Endothelial cell of umbilical vein (primary cell): ENCODE results near the gene PDE6D. TPM values are rescaled to one million over a fixed set of nuclear protein-coding genes. Genes with fewer than 3 reads are reported as not detected.

Experiments used
- BruUV-seq: library from RNA; stranded (reverse); fragments of 400-500 nt; replicated peaks from 2 replicates; lab custom pipeline; 2021; lab: Mats Ljungman, UMichigan
- CTCF ChIA-PET: fragments of 300-600, 350-600 bp; sonication (Branson Sonifier 250); formaldehyde crosslinking; loops from one replicate; lab custom pipeline; 2021; ENCODE audit warnings: antibody characterized with exemption, inconsistent platforms; lab: Charles Lee
- POLR2A ChIA-PET: fragments of 300-600, 350-600 bp; sonication (Branson Sonifier 250); formaldehyde crosslinking; loops from one replicate; lab custom pipeline; 2021; ENCODE audit warnings: antibody characterized with exemption, inconsistent platforms; lab: Charles Lee
- DNase-seq: peaks from one replicate; pipeline ENCODE4 v3.0.0-alpha.2; 2011; ENCODE audit warnings: low read depth, low spot score
- FAIRE-seq: peaks from 2 replicates; lab custom pipeline; 2011; peaks lifted over from hg19 to GRCh38; lab: Jason Lieb, UNC
- H2AFZ ChIP-seq: 2 replicates; pipeline ENCODE4 v1.6.0; 2012; ENCODE audit warnings: low read depth, low read length, control low read depth, inconsistent platforms
- H3K27ac ChIP-seq: 2 replicates; pipeline ENCODE4 v1.5.1; 2011; ENCODE audit warnings: low read depth, mild to moderate bottlenecking, control low read depth, low read length, moderate library complexity; ENCODE audit not compliant: insufficient read depth
- H3K27me3 ChIP-seq, 2 experiments: 2 replicates each; pipeline versions ENCODE4 v1.6.0 to v1.6.1; 2011; ENCODE audit warnings: low read length in 2 of 2, mixed read lengths in 1 of 2; ENCODE audit not compliant: control insufficient read depth in 2 of 2, insufficient read depth in 2 of 2
- H3K36me3 ChIP-seq, 2 experiments: 2 replicates in 1 of 2; 3 replicates in 1 of 2; pipeline ENCODE4 v1.5.1; 2011; ENCODE audit warnings: low read length in 2 of 2, mild to moderate bottlenecking in 1 of 2, moderate library complexity in 1 of 2; ENCODE audit not compliant: control insufficient read depth in 2 of 2, insufficient read depth in 2 of 2; ENCODE audit errors: extremely low read depth in 1 of 2
- H3K4me1 ChIP-seq: 3 replicates; pipeline ENCODE4 v1.5.1; 2011; ENCODE audit warnings: mild to moderate bottlenecking, low read length; ENCODE audit not compliant: control insufficient read depth, insufficient read depth; ENCODE audit errors: extremely low read depth
- H3K4me2 ChIP-seq: 2 replicates; pipeline ENCODE4 v1.6.1; 2011; ENCODE audit warnings: low read length, control low read depth, mixed read lengths; ENCODE audit not compliant: insufficient read depth
- H3K4me3 ChIP-seq, 3 experiments: fragments of 200-600 bp in 1 of 3; sonication (generic), shearing (Covaris generic) in 1 of 3; replicated peaks in 1 of 3; 2 replicates each; pipeline ENCODE4 v1.5.1; 2011 to 2016; ENCODE audit warnings: control low read depth in 3 of 3, low read length in 3 of 3, mild to moderate bottlenecking in 2 of 3, inconsistent platforms in 1 of 3, low read depth in 1 of 3, moderate library complexity in 1 of 3; ENCODE audit not compliant: insufficient read depth in 1 of 3
- H3K79me2 ChIP-seq: 2 replicates; pipeline ENCODE4 v1.6.0; 2012; ENCODE audit warnings: low read length, inconsistent platforms; ENCODE audit not compliant: control insufficient read depth, insufficient read depth
- H3K9ac ChIP-seq: replicated peaks from 2 replicates; pipeline ENCODE3; 2011; ENCODE audit warnings: low read length, control low read depth; ENCODE audit not compliant: insufficient read depth; ENCODE audit errors: extremely low read depth
- H3K9me1 ChIP-seq: replicated peaks from 3 replicates; pipeline ENCODE4 v1.6.0; 2011; ENCODE audit warnings: mild to moderate bottlenecking, low read length; ENCODE audit not compliant: control insufficient read depth, insufficient read depth; ENCODE audit errors: extremely low read depth
- H3K9me3 ChIP-seq: replicated peaks from 2 replicates; pipeline ENCODE4 v1.5.1; 2012; ENCODE audit warnings: low read length, inconsistent platforms; ENCODE audit not compliant: control insufficient read depth, insufficient read depth
- H4K20me1 ChIP-seq: replicated peaks from 2 replicates; pipeline ENCODE3; 2011; ENCODE audit warnings: mild to moderate bottlenecking, low read length; ENCODE audit not compliant: control insufficient read depth, insufficient read depth; ENCODE audit errors: extremely low read depth
- EZH2 ChIP-seq: IDR thresholded peaks from 2 replicates; pipeline ENCODE4 v1.6.1; 2012; ENCODE audit warnings: borderline replicate concordance, low read depth, mild to moderate bottlenecking, moderate library complexity, low read length, inconsistent platforms; ENCODE audit not compliant: severe bottlenecking
- GATA2 ChIP-seq: IDR thresholded peaks from 2 replicates; pipeline ENCODE4 v1.7.0; 2011; ENCODE audit warnings: low read depth, mild to moderate bottlenecking, moderate library complexity, mixed read lengths, low read length; ENCODE audit not compliant: insufficient read length, insufficient read depth
- JUN ChIP-seq: IDR thresholded peaks from 2 replicates; pipeline ENCODE4 v1.6.1; 2011; ENCODE audit warnings: borderline replicate concordance, low read depth; ENCODE audit not compliant: insufficient read length, insufficient read depth
- MAX ChIP-seq: IDR thresholded peaks from 2 replicates; pipeline ENCODE4 v1.6.1; 2011; ENCODE audit not compliant: insufficient read depth, insufficient read length
- POLR2A ChIP-seq: IDR thresholded peaks from 2 replicates; pipeline ENCODE4 v1.6.1; 2012; ENCODE audit warnings: low read depth, mild to moderate bottlenecking, control low read depth, low read length
- POLR2AphosphoS5 ChIP-seq: IDR thresholded peaks from 2 replicates; pipeline ENCODE4 v1.6.1; 2012; ENCODE audit warnings: low read depth, mild to moderate bottlenecking, control low read depth, low read length, moderate library complexity; ENCODE audit not compliant: insufficient read depth
- dilution Hi-C: fragments of 300-500 bp; cut with MboI; formaldehyde crosslinking; loops from one replicate; pipeline ENCODE4 v1.15.0; 2019; ENCODE audit warnings: low sequenced_read_pairs; ENCODE audit not compliant: extremely low pct_ligation_motif_present
- intact Hi-C: fragments of 100-400 bp; cut with micrococcal nuclease; formaldehyde crosslinking; loops from one replicate; pipeline ENCODE4 v1.10.0; 2022
- polyA plus RNA-seq, 4 experiments: library from polyadenylated mRNA; depleted of rRNA in 3 of 4; stranded (reverse) in 3 of 4; unstranded in 1 of 4; fragments of >200 nt; gene quantifications; 2 replicates each; pipeline versions ENCODE4 v1.2.1 to v1.2.3, GENCODE V29; 2011 to 2012; ENCODE audit warnings: missing spikeins in 1 of 4
- total RNA-seq: library from RNA; stranded (reverse); gene quantifications from 2 replicates; pipeline ENCODE4 v1.2.3, GENCODE V29; 2021
- TF ChIP-seq, protein P1 (sequence below), 2 donors: IDR thresholded peaks; 1 replicate in 1 of 2; 2 replicates in 1 of 2; pipeline ENCODE4 v1.5.1; 2011; ENCODE audit warnings: low read length in 2 of 2, mild to moderate bottlenecking in 2 of 2, moderate library complexity in 2 of 2, control low read depth in 1 of 2, inconsistent platforms in 1 of 2, low read depth in 1 of 2; ENCODE audit not compliant: insufficient read depth in 1 of 2; ENCODE audit errors: extremely low read depth in 1 of 2

The PDE6D gene
- total and polyA plus RNA-seq, 2 donors (not counting 3 experiments of a cell fraction or from before 2014, with no cell fraction given): 23.8 to 36.8 TPM

DNA sequence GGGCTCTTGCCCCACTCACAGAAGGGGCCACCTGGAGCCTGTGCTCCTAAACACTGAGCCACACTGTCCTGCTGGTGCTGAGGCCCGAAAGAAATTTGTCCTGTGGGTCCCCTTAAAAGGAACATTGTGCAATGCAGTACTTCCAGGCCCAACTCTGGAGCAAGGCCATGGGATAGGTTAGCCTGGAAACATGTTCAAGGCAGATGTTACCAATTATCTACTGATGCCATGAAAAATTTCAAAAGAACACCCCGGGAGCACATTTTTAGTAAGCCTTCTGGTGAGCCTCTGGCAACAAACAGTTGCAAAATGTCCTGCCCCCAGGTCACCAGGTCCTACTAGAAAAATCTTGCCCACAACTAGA lies 85.1 kb downstream of the PDE6D start:
- Histone ChIP-seq H3K9me1 (no peaks in the 10 kb centered on the region), H3K79me2 (no peaks in the 10 kb centered on the region), H3K4me1 (no peaks in the 10 kb centered on the region), H3K27ac (no peak overlapping the region), H3K9me3 (no peaks in the 10 kb centered on the region), H2AFZ (no peak overlapping the region), H4K20me1 (no peaks in the 10 kb centered on the region), H3K27me3 (no peaks in the 10 kb centered on the region), H3K4me3 (no peak overlapping the region), H3K36me3 (no peaks in the 10 kb centered on the region), H3K9ac (no peak overlapping the region), H3K4me2 (no peak overlapping the region)
- BruUV-seq: no TSS peak
- CTCF ChIA-PET: interaction anchor here (1.5 to 2.0 kb wide), 2 partner anchors 18 to 21 kb away, joined by 5 to 6 read pairs; no protein-coding TSS in a partner anchor
- TF ChIP-seq MAX: no peak
- TF ChIP-seq POLR2A: no peak
- no peak for TF ChIP-seq JUN
- no peak for TF ChIP-seq POLR2AphosphoS5
- TF ChIP-seq, protein P1, sequence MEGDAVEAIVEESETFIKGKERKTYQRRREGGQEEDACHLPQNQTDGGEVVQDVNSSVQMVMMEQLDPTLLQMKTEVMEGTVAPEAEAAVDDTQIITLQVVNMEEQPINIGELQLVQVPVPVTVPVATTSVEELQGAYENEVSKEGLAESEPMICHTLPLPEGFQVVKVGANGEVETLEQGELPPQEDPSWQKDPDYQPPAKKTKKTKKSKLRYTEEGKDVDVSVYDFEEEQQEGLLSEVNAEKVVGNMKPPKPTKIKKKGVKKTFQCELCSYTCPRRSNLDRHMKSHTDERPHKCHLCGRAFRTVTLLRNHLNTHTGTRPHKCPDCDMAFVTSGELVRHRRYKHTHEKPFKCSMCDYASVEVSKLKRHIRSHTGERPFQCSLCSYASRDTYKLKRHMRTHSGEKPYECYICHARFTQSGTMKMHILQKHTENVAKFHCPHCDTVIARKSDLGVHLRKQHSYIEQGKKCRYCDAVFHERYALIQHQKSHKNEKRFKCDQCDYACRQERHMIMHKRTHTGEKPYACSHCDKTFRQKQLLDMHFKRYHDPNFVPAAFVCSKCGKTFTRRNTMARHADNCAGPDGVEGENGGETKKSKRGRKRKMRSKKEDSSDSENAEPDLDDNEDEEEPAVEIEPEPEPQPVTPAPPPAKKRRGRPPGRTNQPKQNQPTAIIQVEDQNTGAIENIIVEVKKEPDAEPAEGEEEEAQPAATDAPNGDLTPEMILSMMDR (IDR thresholded peaks at IDR 0.05; ENCODE audit: extremely low read depth in 1 of 2, insufficient read depth in 1 of 2, low read depth in 1 of 2, low read length in 2 of 2): no peak
- no peak for TF ChIP-seq EZH2
- TF ChIP-seq GATA2: no peak
- no peak for DNase-seq
- intact Hi-C loops: no loop called here
- FAIRE-seq: no peak
- POLR2A ChIA-PET: no interaction called here
- dilution Hi-C loops: no loop called here
